GM18873 (cell line): ENCODE results near the gene MEMO1.
"Not testable (repeated sequence)": the region's sequence is repeated elsewhere in the genome, so short reads cannot be mapped to it uniquely, and the experiment has no call there.

Experiments
- ATAC-seq: cut with Tn5 transposase; IDR thresholded peaks from one replicate; pipeline ENCODE4 v1.9.1; 2021; ENCODE audit warnings: mild to moderate bottlenecking, moderate library complexity, moderate number of reproducible peaks; ENCODE audit not compliant: unreplicated experiment, low FRiP score

Gene MEMO1

GRCh38 chr2:31859959-31860358 lies 150.8 kb downstream of the MEMO1 start:
- ATAC-seq: no peak

- no peak for ATAC-seq
These were observed 157.3 kb downstream of the MEMO1 start for GRCh38 chr2:31853521-31853920.

- ATAC-seq: not testable (repeated sequence)
These were observed 168.7 kb downstream of the MEMO1 start for GRCh38 chr2:31842150-31842549.

GRCh38 chr2:31835450-31835849 lies 175.4 kb downstream of the MEMO1 start:
- ATAC-seq: no peak

- no peak for ATAC-seq
These were observed 178.4 kb downstream of the MEMO1 start for GRCh38 chr2:31832363-31832762.

GRCh38 chr2:31831585-31831984 lies 179.2 kb downstream of the MEMO1 start:
- no peak for ATAC-seq

- ATAC-seq: no peak
These were observed 181.9 kb downstream of the MEMO1 start for GRCh38 chr2:31828891-31829290.

GRCh38 chr2:31823558-31823957 lies 187.2 kb downstream of the MEMO1 start:
- ATAC-seq: no peak

- no peak for ATAC-seq
These were observed 188.2 kb downstream of the MEMO1 start for GRCh38 chr2:31822587-31822986.
